HG03095 (cell line): Measurements from ENCODE around the gene TNFAIP3.
"Not testable (repeated sequence)": the region's sequence is repeated elsewhere in the genome, so short reads cannot be mapped to it uniquely, and the experiment has no call there.

Experiments
- ATAC-seq: cut with Tn5 transposase; IDR thresholded peaks from one replicate; pipeline ENCODE4 v1.9.1; 2021; ENCODE audit warnings: moderate library complexity; ENCODE audit not compliant: unreplicated experiment

TNFAIP3 gene

DNA sequence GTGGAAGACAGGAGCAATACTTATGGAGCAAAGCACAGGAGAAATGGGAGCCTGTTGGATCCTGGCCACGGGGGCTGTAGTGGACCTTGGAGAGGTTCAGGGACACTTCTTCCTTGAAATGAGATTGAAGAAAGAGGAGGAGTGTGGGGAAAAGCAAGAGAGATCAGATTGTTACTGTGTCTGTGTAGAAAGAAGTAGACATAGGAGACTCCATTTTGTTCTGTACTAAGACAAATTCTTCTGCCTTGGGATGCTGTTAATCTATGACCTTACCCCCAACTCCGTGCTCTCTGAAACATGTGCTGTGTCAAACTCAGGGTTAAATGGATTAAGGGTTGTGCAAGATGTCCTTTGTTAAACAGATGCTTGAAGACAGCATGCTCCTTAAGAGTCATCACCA, 22.7 kb upstream of the TNFAIP3 start:
- ATAC-seq: not testable (repeated sequence)

GRCh38 chr6:137844773-137845172, 22.3 kb upstream of the TNFAIP3 start:
- ATAC-seq: not testable (repeated sequence)

DNA sequence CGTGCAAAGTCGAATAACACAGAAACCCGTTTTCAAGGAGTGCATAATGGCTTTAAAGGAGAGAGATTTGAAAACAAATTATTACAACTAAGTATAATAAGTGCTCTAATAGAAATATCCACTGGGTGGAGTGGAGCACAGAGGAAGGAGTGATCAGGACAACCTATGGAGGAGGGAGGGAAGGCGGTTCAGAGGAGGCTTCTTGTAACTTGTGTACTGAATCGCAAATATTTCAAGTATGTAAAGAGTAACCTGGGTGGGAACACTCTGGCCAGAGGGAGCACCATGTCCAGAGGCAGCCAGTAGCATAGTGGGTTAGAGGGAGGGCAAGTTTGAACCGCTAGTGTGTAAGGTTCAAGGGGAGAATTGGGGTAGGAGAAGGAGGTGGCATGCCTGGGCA, 21.6 kb upstream of the TNFAIP3 start:
- ATAC-seq: no peak

GRCh38 chr6:137846274-137846673, 20.8 kb upstream of the TNFAIP3 start:
- no peak for ATAC-seq

DNA sequence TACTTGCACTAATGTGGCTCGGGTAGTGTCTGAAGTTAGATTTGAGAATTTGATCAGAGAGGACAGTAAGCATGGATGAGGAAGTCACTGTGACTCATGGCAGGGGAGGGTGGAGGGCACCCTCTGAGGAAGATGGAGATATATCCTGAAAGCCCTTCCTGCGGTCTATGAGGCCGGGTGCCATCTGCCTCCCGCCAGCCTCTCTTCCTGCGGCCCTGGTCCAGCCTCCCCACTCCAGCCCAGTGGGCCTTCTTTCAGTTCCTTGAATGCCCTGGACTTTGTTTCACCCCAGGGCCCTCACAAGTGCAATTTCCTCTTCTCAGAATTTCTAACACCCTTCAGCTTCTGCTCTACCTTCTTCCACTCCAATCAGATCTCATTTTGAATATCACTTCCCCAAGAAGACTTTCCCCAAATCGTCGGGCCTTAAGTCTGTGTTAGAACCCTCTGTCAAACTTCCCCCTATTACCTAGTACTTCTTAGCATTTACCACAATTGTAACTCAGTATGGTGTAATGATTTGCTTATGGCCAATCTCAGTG, 20.2 kb upstream of the TNFAIP3 start:
- ATAC-seq: no peak

DNA sequence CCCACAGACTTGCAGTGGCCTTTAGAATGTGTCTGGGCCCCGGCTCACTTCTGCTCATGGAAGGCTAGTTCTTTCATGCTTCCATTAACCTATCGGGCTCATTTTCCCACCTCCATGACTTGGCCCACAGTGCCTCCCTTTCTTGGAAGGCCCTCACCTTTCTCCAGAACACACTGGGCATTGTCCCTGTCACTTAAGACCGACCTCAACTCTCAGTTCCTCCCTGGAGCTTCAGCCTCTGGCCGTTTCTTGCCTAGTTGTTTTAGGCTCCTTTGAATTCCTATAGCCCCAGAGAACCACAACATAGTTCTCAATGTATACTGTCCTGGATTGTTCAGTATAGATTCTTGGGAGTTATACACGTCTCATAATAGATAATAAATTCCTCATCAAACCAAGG, 19.3 kb upstream of the TNFAIP3 start:
- ATAC-seq: no peak

GRCh38 chr6:137848672-137849071, 18.4 kb upstream of the TNFAIP3 start:
- ATAC-seq: no peak

DNA sequence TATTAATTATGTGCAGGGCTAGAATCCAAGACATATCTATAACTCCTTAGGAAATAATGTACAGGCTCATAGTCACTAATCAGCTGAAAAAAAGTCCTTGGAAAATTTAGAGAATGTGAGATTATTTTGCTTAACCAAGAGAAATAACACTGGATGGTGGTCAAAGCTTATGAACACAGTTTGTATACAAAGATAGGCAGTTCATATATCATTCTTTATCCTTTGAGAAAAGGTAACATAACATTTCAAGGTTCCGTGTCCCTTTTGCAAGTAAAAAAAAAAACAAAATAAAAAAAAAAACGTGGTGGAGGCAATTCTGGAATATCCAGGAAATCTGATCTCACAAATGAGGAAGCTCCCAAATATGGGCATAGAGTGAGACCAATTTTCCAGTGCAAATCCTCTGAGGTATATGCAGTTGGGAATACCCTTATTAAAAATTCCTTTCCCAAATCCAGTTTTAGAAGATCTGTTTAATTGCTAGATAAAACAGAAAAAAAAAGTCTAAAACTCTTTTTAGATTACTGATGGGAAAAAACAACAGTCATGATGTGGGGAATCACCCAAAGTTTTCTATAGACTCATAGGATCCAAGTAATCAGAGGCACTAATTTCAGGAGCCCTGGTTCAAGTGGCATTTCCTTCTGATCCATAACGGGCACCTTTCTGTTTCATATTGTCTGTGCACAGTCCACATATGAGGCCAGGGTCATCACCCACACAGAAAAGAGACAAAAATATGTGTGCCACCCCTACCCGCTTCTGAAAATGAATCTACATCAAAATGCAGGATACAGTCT, 17.7 kb upstream of the TNFAIP3 start:
- ATAC-seq: no peak

DNA sequence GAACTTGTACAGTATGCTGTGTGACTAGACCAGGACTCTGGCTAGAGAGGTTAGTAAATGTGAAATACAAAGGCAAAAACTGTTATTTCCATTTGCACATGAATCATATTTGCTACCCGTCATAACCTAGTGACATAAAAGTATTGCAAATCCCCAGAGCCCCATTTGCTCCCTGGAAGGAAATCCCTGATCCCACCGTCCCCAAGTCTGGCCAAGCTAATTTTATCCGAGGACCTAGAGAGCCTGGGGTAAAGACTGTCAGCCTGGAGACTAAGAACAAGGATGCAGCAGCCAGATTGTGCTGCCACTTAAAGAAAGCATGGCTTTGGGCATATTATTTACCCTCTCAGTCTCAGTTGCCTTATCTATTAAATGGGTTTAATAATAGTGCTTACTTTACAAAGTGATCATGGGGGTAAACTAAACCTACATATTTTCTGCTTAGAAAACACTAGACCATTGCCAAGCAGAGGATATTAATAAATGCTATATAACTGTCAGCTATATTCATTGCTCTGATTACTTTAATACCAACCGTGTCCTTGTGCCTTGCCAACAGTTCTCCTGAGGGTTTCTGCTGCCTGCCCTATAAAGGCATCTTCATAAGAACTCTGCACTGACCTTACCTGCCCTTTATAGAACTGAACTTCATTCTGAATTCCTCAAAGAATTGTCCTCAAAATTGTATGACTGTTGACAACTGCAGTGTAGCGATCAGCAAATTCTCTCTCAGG, 16.9 kb upstream of the TNFAIP3 start:
- ATAC-seq: no peak

DNA sequence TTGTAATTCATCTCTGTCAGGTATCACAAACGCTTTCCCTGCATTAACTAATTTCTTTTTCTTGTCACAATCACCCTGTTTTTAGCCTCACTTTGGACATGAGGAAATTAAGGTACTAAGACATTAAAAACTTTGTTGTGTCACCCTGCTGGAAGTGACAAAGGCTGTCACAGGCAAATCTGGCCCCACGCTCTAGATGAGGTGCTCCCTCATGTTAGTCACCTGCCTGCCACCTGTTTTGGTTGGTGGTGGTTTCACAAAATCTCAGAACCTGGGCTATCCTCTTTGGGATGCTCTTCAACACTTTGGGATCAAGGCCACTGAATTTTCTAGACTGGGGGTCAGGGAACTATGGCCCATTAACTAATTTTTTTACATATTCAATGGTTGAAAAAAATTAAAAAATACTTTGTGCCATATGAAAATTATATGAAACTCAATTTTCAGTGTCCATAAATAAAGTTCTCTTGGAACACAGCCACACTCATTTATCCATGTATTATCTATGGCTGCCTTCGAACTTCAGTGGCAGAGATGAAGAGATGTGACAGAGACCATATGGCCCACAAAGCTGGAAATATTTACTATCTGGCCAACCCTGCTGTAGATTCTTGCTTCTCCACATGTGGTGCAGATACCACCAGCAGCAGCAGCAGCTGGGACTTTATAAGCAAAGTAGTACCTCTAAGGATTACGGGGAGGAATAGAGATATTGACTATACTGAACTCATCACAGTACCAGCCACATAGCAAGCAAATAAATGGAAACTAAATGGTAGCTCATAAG, 16.1 kb upstream of the TNFAIP3 start:
- ATAC-seq: no peak

DNA sequence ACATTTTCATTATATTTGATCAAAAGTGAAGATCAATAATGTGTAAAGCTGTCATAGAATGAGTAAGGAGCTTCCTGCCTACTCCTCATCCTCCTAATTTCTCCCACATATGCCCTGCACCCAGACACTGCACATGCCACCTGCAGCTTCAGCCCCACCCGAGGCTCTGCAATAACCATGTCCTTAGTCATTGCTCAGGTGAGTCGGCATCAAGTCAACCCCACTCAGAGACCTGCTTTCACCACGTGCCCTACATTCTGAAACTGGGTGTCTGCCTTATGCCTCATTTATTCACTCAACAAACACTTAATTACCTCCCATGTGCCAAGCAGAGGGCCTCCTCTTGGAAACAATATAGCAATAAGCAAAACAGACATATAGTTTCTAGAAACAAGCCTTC, 15.4 kb upstream of the TNFAIP3 start:
- no peak for ATAC-seq

GRCh38 chr6:137852346-137852745, 14.7 kb upstream of the TNFAIP3 start:
- ATAC-seq: no peak

DNA sequence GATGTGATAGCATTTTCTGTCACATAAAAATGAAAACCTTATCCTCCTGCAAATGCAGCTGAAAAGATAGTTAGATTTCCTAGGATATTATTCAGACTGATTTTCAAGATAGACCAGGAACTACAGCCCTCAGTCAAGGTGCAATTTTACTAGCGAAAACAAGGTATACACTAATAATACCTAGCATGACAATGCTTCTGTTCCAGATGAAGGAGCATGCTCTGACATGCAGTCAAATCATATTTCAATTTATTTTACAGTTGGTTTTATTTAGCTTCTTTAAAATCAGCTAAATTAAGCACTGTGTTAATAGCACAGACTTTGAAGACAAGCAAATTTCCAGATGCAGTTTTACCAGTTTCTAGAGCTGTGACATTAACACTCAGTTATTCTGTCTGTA, 14.2 kb upstream of the TNFAIP3 start:
- ATAC-seq: no peak

DNA sequence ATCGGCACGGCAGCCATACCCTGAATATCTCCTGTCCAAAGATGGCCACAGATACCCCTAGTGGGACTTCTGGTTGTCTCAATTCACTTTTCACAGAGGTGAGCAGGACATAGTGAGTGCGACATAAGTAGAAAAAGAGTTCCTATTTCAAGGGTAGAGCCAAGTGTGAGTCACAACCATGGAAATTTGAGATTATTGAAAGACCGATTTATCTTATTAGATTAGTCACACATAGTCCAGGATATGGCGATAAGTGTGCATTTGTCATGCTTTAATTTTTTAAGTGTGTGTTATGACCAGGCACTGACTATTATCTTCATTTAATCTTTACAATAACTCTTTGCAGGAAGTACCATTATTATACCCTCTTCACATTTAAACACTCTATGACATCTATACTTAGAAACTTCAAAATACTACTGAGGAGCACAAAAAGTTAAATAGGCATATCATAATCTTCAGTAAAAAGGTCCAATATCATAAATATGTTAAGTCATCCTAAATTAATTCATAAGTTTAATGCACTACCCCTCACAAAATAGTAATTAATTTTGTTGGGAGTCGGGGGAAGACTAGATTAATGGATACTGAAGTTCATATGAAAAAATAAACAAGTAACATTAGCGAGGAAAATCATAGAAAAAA, 13.4 kb upstream of the TNFAIP3 start:
- no peak for ATAC-seq

- no peak for ATAC-seq
These were observed 10.7 kb upstream of the TNFAIP3 start for GRCh38 chr6:137856138-137856898.

DNA sequence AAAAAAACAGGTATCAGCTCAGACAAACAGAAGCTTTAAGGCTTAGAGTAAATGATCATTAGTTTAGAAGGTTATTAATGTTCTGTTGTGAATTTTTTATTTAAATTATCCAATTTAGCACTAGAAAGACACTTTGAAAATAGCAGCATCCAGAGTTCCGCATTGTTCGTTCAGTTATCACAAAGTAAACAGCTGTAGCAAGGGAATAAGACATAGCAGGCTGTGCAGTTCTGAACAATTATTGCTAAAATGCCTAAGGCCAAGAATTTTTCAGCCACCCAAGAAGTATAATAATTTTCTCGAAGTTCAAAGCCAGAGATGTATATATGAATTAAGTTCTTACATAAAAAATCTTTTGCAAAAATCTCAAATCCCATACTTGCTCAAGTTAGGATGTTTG, 8.0 kb upstream of the TNFAIP3 start:
- ATAC-seq: no peak

- ATAC-seq: no peak
These were observed 6.6 kb upstream of the TNFAIP3 start for GRCh38 chr6:137860394-137861005.

DNA sequence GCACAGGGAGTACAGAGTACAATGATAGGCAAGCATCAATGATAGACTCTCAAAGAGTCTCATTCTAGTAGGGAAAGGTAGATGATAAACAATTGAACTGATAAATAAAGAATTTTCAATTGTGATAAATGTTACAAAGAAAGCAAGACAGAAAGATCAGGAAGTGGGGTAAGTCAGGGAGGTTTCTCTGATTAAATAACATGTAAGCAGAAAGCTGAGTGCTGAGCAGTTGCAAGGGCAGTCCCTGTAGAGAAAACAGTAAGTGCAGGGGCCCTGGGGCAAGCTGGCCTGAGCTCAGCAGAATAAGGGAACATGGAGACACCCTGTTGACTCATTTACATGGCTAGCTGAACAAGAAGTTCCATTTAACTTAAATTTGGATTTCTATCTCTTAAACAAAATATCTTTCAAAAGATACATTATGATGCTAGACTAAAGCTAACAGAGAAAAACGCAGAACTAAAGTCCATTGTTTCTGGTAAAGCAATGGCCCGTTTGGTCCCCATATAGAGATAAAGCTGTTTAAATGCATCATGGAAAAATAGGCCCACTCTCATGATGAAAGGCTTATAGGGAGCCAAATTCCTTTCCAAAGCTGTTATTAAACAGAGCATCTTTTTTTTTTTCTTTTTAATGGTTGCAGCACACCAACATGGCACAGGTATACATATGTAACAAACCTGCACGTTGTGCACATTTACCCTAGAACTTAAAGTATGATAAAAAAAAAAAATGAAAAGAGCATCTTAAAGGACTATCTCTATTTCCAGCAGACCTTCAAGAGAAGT, 5.3 kb upstream of the TNFAIP3 start:
- ATAC-seq: no peak
